Neuron (in vitro differentiated cells): Measurements from ENCODE around the gene TMEM221.

Experiments used
- H2AFZ ChIP-seq: one replicate; pipeline ENCODE4 v1.6.1; 2013; ENCODE audit warnings: low read depth, mild to moderate bottlenecking, inconsistent platforms, low read length, moderate library complexity
- H3K27me3 ChIP-seq: one replicate; pipeline ENCODE4 v1.6.1; 2013; ENCODE audit warnings: low read length; ENCODE audit not compliant: insufficient read depth
- H3K36me3 ChIP-seq: one replicate; pipeline ENCODE4 v1.6.1; 2013; ENCODE audit warnings: low read length; ENCODE audit not compliant: insufficient read depth
- H3K4me1 ChIP-seq: one replicate; pipeline ENCODE4 v1.6.1; 2013; ENCODE audit warnings: low read length; ENCODE audit not compliant: insufficient read depth
- H3K4me3 ChIP-seq: 2 replicates; pipeline ENCODE4 v1.5.1; 2013; ENCODE audit warnings: mild to moderate bottlenecking, low read length, moderate library complexity
- H3K9me3 ChIP-seq: one replicate; pipeline ENCODE4 v1.6.1; 2013; ENCODE audit warnings: low read length

The TMEM221 gene

DNA sequence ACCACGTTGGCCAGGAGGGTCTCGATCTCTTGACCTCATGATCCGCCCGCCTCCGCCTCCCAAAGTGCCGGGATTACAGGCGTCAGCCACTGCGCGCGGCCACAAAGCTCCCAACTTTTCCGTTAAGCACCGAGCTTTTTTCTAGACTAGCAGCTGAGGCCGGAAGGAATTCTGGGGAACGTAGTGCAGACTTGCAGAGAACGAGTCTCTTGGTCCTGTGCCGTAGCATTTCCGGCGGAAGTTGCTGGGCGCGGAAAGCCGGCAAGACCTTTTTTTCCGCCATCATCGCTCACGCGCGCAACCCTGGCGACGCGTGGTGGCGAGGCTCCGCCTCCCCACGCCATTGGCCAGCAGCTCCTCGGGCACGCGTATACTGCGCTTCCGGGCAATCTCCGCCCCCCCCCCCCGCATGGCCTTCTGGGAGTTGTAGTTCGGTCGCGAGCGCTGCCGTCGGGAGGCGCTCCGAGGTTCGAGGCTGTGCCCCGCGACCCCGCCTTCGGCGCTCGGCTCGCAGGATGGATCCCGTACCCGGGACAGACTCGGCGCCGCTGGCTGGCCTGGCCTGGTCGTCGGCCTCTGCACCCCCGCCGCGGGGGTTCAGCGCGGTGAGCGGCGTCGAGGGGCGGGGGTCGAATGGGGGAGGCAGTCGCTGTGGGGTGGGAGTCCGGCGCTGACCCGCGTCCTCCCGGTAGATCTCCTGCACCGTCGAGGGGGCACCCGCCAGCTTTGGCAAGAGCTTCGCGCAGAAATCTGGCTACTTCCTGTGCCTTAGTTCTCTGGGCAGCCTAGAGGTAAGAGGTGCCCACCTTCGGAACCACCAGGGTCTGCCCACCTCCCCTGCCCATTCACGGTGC lies 28.6 kb downstream of the TMEM221 start, which contains the start of gene MVB12A:
Gene MVB12A (plus strand): TSS at position 427 of the 854 bp plus-strand sequence. CDS start 89 bp downstream, at position 516.
- Histone ChIP-seq H3K9me3 (no peaks in the 10 kb centered on the region), H2AFZ (peak within 1 kb of the TSS; percentile 96), H3K4me3 (peak within 1 kb of the TSS; percentile 73), H3K36me3 (peaks cover 3% of the 10 kb centered on the region), H3K4me1 (peaks cover 8% of the 10 kb centered on the region), H3K27me3 (no peaks in the 10 kb centered on the region)

- Histone ChIP-seq H3K4me1 (peaks cover 4% of the 10 kb centered on the region), H2AFZ (peak overlapping the region; percentile 74), H3K36me3 (peaks cover 3% of the 10 kb centered on the region), H3K27me3 (no peaks in the 10 kb centered on the region), H3K9me3 (no peaks in the 10 kb centered on the region), H3K4me3 (peak overlapping the region; percentile 73)
These were observed 29.3 kb downstream of the TMEM221 start for GRCh38 chr19:17419154-17419620.

GRCh38 chr19:17418710-17419109 lies 29.8 kb downstream of the TMEM221 start:
- H3K4me1 ChIP-seq: peaks cover 4% of the 10 kb centered on the region
- peaks cover 3% of the 10 kb centered on the region for H3K36me3 ChIP-seq
- H3K27me3 ChIP-seq: no peaks in the 10 kb centered on the region
- no peaks in the 10 kb centered on the region for H3K9me3 ChIP-seq
- H2AFZ ChIP-seq: no peak overlapping the region
- H3K4me3 ChIP-seq: peak overlapping the region; percentile 73

DNA sequence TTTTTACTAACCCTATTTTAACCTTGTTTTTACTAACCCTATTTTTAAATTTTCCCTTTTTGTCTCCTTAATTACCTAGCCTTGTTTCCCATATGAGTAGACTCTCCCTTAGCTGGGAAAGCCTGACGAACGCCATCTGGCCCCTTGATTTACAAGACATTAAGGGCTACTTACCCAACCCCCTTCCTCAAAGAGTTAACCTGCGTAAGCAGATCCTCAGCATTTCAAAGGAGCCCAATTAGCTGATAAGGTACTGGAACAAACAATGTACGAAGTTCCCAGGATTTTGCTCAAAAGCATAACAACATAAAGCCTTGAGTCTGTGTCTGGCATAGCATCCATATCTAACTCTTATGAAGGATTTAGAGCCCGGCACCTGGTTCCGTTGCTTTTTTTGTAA lies 33.3 kb downstream of the TMEM221 start:
- Histone ChIP-seq H3K36me3 (no peaks in the 10 kb centered on the region), H3K27me3 (no peaks in the 10 kb centered on the region), H3K4me3 (no peak overlapping the region), H2AFZ (no peak overlapping the region), H3K4me1 (peaks cover 13% of the 10 kb centered on the region), H3K9me3 (no peaks in the 10 kb centered on the region)

DNA sequence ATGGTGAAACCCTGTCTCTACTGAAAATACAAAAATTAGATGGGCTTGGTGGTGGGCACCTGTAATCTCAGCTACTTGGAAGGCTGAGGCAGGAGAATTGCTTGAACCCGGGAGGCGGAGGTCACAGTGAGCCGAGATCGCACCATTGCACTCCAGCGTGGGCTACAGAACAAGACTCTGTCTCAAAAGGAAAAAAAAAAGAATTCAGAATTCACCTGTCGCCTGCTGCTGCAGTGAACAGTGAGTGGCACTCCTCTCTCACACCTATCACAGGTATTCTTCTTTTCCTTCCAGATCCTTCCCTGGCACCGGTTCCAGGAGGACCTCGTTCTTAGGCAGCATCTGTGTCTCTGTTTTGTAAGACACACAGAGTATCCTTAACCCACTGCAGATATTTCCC lies 34.4 kb downstream of the TMEM221 start:
- Histone ChIP-seq H3K27me3 (no peaks in the 10 kb centered on the region), H3K4me1 (peaks cover 11% of the 10 kb centered on the region), H3K9me3 (no peaks in the 10 kb centered on the region), H3K36me3 (no peaks in the 10 kb centered on the region), H3K4me3 (no peak overlapping the region), H2AFZ (no peak overlapping the region)

DNA sequence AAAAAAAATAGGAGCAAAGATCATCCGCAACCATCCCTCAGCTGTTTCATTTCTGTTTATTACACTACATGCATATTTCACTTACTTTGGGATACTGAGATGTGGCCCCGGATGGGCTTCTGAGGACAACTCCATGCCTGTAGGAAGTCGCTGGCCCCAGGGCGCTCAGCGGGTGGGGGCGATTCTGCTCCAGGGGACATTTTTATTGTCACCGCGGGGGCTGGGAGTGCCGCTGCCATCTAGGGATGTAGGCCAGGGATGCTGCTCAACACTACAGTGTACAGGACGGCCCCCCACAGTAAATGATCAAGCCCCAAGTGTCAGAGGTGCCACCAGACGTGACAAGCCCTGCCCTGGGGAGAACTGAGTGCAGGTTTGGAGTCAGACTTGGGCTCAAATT lies 36.7 kb downstream of the TMEM221 start:
- H3K9me3 ChIP-seq: no peaks in the 10 kb centered on the region
- no peaks in the 10 kb centered on the region for H3K36me3 ChIP-seq
- H3K27me3 ChIP-seq: no peaks in the 10 kb centered on the region
- H3K4me3 ChIP-seq: no peak overlapping the region
- no peak overlapping the region for H2AFZ ChIP-seq
- H3K4me1 ChIP-seq: peaks cover 15% of the 10 kb centered on the region

- Histone ChIP-seq H3K9me3 (no peaks in the 10 kb centered on the region), H3K27me3 (no peaks in the 10 kb centered on the region), H3K4me3 (no peak overlapping the region), H2AFZ (no peak overlapping the region), H3K36me3 (no peaks in the 10 kb centered on the region), H3K4me1 (peaks cover 25% of the 10 kb centered on the region)
These were observed 38.5 kb downstream of the TMEM221 start for GRCh38 chr19:17409990-17410389.

DNA sequence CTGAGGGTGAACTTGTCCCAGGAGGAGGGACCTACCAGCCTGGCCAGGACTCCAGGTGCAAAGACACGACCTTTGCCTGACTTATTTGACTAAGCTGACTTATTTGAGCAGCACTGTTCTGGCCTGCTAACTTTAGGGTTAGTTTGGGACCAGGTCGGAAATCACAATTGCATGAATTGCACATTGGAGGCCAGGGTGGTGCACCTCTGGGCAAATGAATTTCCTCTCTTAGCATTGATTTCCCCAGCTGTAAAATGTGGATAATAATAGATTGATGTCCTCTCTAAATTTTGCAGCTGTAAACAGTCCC lies 41.6 kb downstream of the TMEM221 start:
- no peaks in the 10 kb centered on the region for H3K27me3 ChIP-seq
- H3K4me1 ChIP-seq: peaks cover 22% of the 10 kb centered on the region
- H3K36me3 ChIP-seq: no peaks in the 10 kb centered on the region
- H2AFZ ChIP-seq: peak overlapping the region; percentile 31
- H3K4me3 ChIP-seq: peak overlapping the region; percentile 6
- H3K9me3 ChIP-seq: no peaks in the 10 kb centered on the region

DNA sequence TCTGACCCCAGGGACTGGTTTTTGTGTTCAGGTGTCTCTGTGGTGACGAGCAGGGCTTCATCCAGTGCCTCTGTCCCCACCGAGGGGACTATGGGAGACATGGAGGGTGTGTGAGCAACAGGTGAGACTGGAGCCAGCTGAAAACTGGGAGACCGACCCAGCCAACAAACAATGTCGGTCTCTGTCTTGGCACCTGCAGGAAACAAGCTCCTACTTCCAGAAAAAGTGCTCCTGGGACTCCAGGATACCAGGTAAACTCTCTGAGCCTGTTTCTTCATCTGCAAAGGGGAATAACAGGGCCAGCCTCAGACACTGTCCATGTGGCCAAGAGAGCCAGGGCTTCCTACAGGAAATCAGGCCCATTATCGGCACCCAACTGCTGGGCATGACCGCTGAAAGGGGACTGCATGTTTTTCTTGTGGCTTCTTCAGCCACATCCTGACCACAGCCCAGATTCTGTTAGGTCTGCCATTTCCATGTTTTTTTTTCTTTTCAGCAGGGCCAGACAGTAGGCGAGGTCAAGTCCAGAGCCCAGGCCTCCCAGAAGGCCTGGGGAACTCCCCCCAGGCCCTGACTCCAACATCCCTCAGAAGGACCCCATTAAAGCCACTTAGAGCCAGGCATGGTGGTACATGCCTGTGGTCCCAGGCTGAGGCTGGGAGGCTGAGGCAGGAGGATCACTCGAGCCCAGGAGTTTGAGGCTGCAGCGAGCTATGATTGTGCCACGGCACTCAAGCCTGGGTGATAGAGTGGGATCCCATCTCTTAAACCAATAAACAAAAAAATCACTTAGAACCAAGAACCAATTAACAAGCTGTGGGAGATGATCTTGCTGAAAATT lies 42.2 kb downstream of the TMEM221 start:
- Histone ChIP-seq H2AFZ (no peak overlapping the region), H3K4me1 (peaks cover 22% of the 10 kb centered on the region), H3K36me3 (no peaks in the 10 kb centered on the region), H3K4me3 (no peak overlapping the region), H3K27me3 (no peaks in the 10 kb centered on the region), H3K9me3 (no peaks in the 10 kb centered on the region)

DNA sequence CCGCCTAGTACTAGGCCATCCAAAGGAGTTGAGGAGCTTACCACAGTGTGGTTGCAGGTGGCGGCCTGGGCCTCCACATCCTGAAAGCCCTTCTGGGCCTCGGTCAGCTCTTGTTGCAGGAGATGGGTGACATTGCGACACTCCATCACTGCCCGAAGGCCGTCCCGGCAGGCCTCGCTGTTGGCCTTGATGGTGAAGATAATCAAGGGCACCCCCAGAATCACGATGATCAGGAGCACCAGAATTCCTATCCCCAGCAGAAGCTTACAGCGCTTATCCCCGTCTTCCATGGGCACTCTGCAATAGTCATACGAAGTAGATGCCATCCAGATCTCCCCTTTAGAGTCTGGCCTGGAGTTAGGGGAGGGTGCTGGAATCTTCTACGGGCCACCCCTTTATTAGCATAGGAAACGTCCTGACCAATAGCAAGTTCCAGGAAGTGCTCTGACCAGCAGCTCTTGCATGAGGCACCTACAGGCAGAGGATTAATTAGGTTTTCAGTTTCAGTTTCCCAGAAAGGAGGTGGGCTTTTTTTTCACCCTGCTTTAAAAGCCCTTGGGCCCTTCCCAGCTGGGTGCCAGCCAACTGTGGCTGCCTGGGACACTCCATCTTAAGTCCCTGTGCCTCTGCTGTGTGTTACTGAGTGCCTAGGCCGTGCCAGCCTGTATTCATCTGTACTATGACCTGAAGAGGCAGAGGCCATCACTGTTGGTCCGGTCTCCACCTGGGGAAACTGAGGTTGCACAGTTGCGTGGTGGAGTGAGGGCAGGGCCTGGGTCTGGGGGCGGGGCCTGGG lies 43.0 kb downstream of the TMEM221 start, which contains the start of gene BST2:
Gene BST2 (minus strand): TSS at position 381 of the 796 bp plus-strand sequence. CDS start 55 bp downstream, at position 326.
- no peak within 1 kb of the TSS for H3K4me3 ChIP-seq
- no peaks in the 10 kb centered on the region for H3K36me3 ChIP-seq
- H2AFZ ChIP-seq: no peak within 1 kb of the TSS
- no peaks in the 10 kb centered on the region for H3K9me3 ChIP-seq
- peaks cover 22% of the 10 kb centered on the region for H3K4me1 ChIP-seq
- H3K27me3 ChIP-seq: no peaks in the 10 kb centered on the region

DNA sequence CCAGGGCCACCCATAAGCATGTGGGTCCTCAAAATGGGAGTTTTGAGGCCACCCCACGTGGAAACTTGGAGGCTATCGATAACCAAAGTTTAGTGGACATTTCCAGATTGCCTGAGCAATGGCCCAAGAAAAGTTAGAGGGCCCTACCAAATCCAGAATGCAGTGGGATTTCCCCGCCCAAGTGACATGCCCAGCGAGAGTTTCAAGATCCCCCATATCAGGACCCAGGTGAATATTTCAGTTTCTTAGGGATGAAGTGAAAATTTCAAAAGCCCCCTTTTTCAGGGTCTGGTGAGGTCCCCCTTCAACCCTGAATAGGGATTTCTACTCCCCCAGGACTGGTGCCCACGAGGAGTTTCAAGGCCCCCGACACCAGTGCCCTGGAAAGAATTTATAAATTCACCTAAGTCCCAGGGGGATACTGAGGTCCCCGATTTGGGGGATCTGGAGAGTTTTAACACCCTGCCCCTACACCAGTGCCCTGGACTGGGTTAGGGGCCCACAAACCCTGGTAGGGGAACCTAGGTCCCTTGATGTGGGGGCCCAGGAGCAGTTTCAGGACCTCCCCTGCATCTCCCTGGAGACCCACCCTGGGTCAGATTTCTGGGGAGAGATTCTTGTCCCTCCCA lies 43.7 kb downstream of the TMEM221 start:
- no peak overlapping the region for H2AFZ ChIP-seq
- no peaks in the 10 kb centered on the region for H3K36me3 ChIP-seq
- peaks cover 22% of the 10 kb centered on the region for H3K4me1 ChIP-seq
- no peaks in the 10 kb centered on the region for H3K27me3 ChIP-seq
- no peaks in the 10 kb centered on the region for H3K9me3 ChIP-seq
- H3K4me3 ChIP-seq: no peak overlapping the region

GRCh38 chr19:17404015-17404414 lies 44.5 kb downstream of the TMEM221 start:
- H3K9me3 ChIP-seq: no peaks in the 10 kb centered on the region
- peaks cover 22% of the 10 kb centered on the region for H3K4me1 ChIP-seq
- H3K36me3 ChIP-seq: no peaks in the 10 kb centered on the region
- peak overlapping the region; percentile 11 for H3K4me3 ChIP-seq
- H2AFZ ChIP-seq: no peak overlapping the region
- H3K27me3 ChIP-seq: no peaks in the 10 kb centered on the region
